Measurements from ENCODE around the gene CIB2.

DNA sequence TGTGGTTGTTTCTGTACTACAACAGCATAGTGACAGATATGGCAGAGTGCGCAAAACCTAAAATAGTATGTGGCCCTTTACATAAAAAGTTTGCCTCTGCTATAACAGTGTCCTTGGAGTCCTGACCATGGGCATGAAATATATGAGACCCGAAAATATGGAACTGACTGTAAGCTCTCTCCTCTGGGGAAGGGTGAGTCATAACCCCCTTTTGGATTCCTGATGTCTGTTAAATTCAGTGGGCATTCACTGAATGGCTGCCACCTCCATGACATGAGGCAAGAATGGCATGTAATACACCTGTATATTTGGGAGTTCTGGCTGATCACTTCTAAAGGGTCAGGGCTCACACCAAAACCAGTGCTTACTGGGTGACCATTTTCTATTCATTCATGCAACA, 59.9 kb downstream of the CIB2 start:
- TF ChIP-seq, protein P1, sequence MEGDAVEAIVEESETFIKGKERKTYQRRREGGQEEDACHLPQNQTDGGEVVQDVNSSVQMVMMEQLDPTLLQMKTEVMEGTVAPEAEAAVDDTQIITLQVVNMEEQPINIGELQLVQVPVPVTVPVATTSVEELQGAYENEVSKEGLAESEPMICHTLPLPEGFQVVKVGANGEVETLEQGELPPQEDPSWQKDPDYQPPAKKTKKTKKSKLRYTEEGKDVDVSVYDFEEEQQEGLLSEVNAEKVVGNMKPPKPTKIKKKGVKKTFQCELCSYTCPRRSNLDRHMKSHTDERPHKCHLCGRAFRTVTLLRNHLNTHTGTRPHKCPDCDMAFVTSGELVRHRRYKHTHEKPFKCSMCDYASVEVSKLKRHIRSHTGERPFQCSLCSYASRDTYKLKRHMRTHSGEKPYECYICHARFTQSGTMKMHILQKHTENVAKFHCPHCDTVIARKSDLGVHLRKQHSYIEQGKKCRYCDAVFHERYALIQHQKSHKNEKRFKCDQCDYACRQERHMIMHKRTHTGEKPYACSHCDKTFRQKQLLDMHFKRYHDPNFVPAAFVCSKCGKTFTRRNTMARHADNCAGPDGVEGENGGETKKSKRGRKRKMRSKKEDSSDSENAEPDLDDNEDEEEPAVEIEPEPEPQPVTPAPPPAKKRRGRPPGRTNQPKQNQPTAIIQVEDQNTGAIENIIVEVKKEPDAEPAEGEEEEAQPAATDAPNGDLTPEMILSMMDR (IDR thresholded peaks at IDR 0.05): no peak
- no peak for TF ChIP-seq POLR2A (IDR thresholded peaks at IDR 0.05)
